Mesendoderm (in vitro differentiated cells): ENCODE data around the gene PDE6B.

Experiments used
- DNase-seq: peaks from one replicate; pipeline ENCODE4 v3.0.0; 2013
- H2AK5ac ChIP-seq: 2 replicates; pipeline ENCODE4 v1.6.1; 2013; ENCODE audit warnings: low read length, inconsistent platforms
- H2BK120ac ChIP-seq: 2 replicates; pipeline ENCODE4 v1.6.1; 2013; ENCODE audit warnings: low read depth, mild to moderate bottlenecking, low read length, moderate library complexity, mixed read lengths
- H2BK15ac ChIP-seq: replicated peaks from 2 replicates; pipeline ENCODE4 v1.6.1; 2013; ENCODE audit warnings: low read depth, mild to moderate bottlenecking, moderate library complexity
- H2BK5ac ChIP-seq: 2 replicates; pipeline ENCODE4 v1.6.1; 2013; ENCODE audit warnings: low read length, inconsistent platforms
- H3K18ac ChIP-seq: 2 replicates; pipeline ENCODE4 v1.6.1; 2013; ENCODE audit warnings: mild to moderate bottlenecking, low read length, mixed read lengths
- H3K23ac ChIP-seq: one replicate; pipeline ENCODE4 v1.6.1; 2013; ENCODE audit warnings: low read length
- H3K27ac ChIP-seq: 2 replicates; pipeline ENCODE4 v1.5.1; 2013; ENCODE audit warnings: low read depth, mild to moderate bottlenecking, inconsistent platforms, low read length, moderate library complexity
- H3K27me3 ChIP-seq: 2 replicates; pipeline ENCODE4 v1.6.1; 2013; ENCODE audit warnings: low read length, control low read depth, mild to moderate bottlenecking, inconsistent platforms; ENCODE audit not compliant: insufficient read depth, poor library complexity
- H3K36me3 ChIP-seq: 2 replicates; pipeline ENCODE4 v1.6.1; 2013; ENCODE audit warnings: low read length, inconsistent platforms; ENCODE audit not compliant: control insufficient read depth, insufficient read depth
- H3K4ac ChIP-seq: one replicate; pipeline ENCODE4 v1.6.1; 2013; ENCODE audit warnings: low read depth, mild to moderate bottlenecking, low read length, moderate library complexity
- H3K4me1 ChIP-seq: 2 replicates; pipeline ENCODE4 v1.6.1; 2013; ENCODE audit warnings: low read depth, low read length, inconsistent platforms; ENCODE audit not compliant: control insufficient read depth
- H3K4me2 ChIP-seq: 2 replicates; pipeline ENCODE4 v1.6.1; 2013; ENCODE audit warnings: low read length
- H3K4me3 ChIP-seq: 2 replicates; pipeline ENCODE4 v1.5.1; 2013; ENCODE audit warnings: mild to moderate bottlenecking, low read length
- H3K56ac ChIP-seq: one replicate; pipeline ENCODE4 v1.6.1; 2013; ENCODE audit warnings: low read length
- H3K79me1 ChIP-seq: 2 replicates; pipeline ENCODE4 v1.6.1; 2013; ENCODE audit warnings: low read length, inconsistent platforms
- H3K79me2 ChIP-seq: 2 replicates; pipeline ENCODE4 v1.6.1; 2013; ENCODE audit warnings: mild to moderate bottlenecking, low read length; ENCODE audit not compliant: control insufficient read depth, insufficient read depth
- H3K9ac ChIP-seq: 2 replicates; pipeline ENCODE4 v1.6.1; 2013; ENCODE audit warnings: low read length, inconsistent platforms
- H4K5ac ChIP-seq: one replicate; pipeline ENCODE4 v1.6.1; 2013; ENCODE audit warnings: low read length
- H4K8ac ChIP-seq: one replicate; pipeline ENCODE4 v1.6.1; 2013; ENCODE audit warnings: low read depth, mild to moderate bottlenecking, control low read depth, low read length, moderate library complexity
- WGBS: extraction: QIAGEN DNeasy Blood & Tissue Kit; methylation state at CpG from one replicate; pipeline ENCODE4 v1.1.7; 2013; ENCODE audit warnings: low lambda C conversion rate, missing lambda C conversion rate; ENCODE audit not compliant: insufficient coverage; ENCODE audit errors: extremely low coverage; 5-methylcytosine and 5-hydroxymethylcytosine counted together

PDE6B gene

GRCh38 chr4:710916-711315, 85.5 kb downstream of the PDE6B start:
- Histone ChIP-seq H3K27me3 (no peaks in the 10 kb centered on the region), H2AK5ac (no peak overlapping the region), H3K79me1 (peaks cover 40% of the 10 kb centered on the region), H3K4me3 (no peak overlapping the region), H3K79me2 (peaks cover 70% of the 10 kb centered on the region), H3K36me3 (no peaks in the 10 kb centered on the region), H2BK5ac (no peak overlapping the region), H2BK120ac (no peak overlapping the region), H4K8ac (no peak overlapping the region), H3K4me2 (no peak overlapping the region), H3K23ac (no peak overlapping the region), H3K4me1 (no peaks in the 10 kb centered on the region), H3K27ac (no peak overlapping the region), H3K56ac (no peak overlapping the region), H3K9ac (no peak overlapping the region), H3K4ac (no peak overlapping the region), H4K5ac (no peak overlapping the region), H2BK15ac (no peak overlapping the region), H3K18ac (no peak overlapping the region)
- WGBS, result no CpG with 5 or more reads among the region's 13 CpGs
- no peak for DNase-seq

- Histone ChIP-seq H3K23ac (no peak overlapping the region), H4K8ac (no peak overlapping the region), H2AK5ac (no peak overlapping the region), H3K27ac (no peak overlapping the region), H3K79me1 (peaks cover 38% of the 10 kb centered on the region), H3K4me2 (no peak overlapping the region), H4K5ac (no peak overlapping the region), H3K4me3 (no peak overlapping the region), H3K56ac (no peak overlapping the region), H3K36me3 (no peaks in the 10 kb centered on the region), H2BK5ac (no peak overlapping the region), H3K4ac (no peak overlapping the region), H2BK15ac (no peak overlapping the region), H3K4me1 (no peaks in the 10 kb centered on the region), H2BK120ac (no peak overlapping the region), H3K9ac (no peak overlapping the region), H3K27me3 (no peaks in the 10 kb centered on the region), H3K18ac (no peak overlapping the region), H3K79me2 (peaks cover 62% of the 10 kb centered on the region)
- no CpG with 5 or more reads among the region's 3 CpGs for WGBS
- DNase-seq, result no peak
Observed at GRCh38 chr4:712093-712492, 86.7 kb downstream of the PDE6B start.

GRCh38 chr4:712916-713632, 87.7 kb downstream of the PDE6B start:
- H3K18ac ChIP-seq, result no peak overlapping the region
- H2BK5ac ChIP-seq, result no peak overlapping the region
- no peak overlapping the region for H3K23ac ChIP-seq
- peaks cover 40% of the 10 kb centered on the region for H3K79me1 ChIP-seq
- no CpG with 5 or more reads among the region's 9 CpGs for WGBS
- H3K27ac ChIP-seq, result no peak overlapping the region
- H2BK120ac ChIP-seq, result no peak overlapping the region
- peaks cover 67% of the 10 kb centered on the region for H3K79me2 ChIP-seq
- H2AK5ac ChIP-seq, result no peak overlapping the region
- no peak overlapping the region for H4K5ac ChIP-seq
- no peak overlapping the region for H3K9ac ChIP-seq
- H2BK15ac ChIP-seq, result no peak overlapping the region
- DNase-seq, result no peak
- H3K56ac ChIP-seq, result no peak overlapping the region
- no peak overlapping the region for H3K4me3 ChIP-seq
- H3K4me2 ChIP-seq, result no peak overlapping the region
- H4K8ac ChIP-seq, result no peak overlapping the region
- no peaks in the 10 kb centered on the region for H3K27me3 ChIP-seq
- H3K36me3 ChIP-seq, result no peaks in the 10 kb centered on the region
- no peaks in the 10 kb centered on the region for H3K4me1 ChIP-seq
- H3K4ac ChIP-seq, result no peak overlapping the region

- H2BK15ac ChIP-seq, result no peak overlapping the region
- no peak overlapping the region for H3K4me3 ChIP-seq
- peaks cover 37% of the 10 kb centered on the region for H3K79me1 ChIP-seq
- H2BK5ac ChIP-seq, result no peak overlapping the region
- H3K27me3 ChIP-seq, result no peaks in the 10 kb centered on the region
- no peak overlapping the region for H3K27ac ChIP-seq
- H3K18ac ChIP-seq, result no peak overlapping the region
- H3K23ac ChIP-seq, result no peak overlapping the region
- no peak overlapping the region for H4K5ac ChIP-seq
- H3K4ac ChIP-seq, result no peak overlapping the region
- H2AK5ac ChIP-seq, result no peak overlapping the region
- no peak overlapping the region for H2BK120ac ChIP-seq
- H3K56ac ChIP-seq, result no peak overlapping the region
- peaks cover 64% of the 10 kb centered on the region for H3K79me2 ChIP-seq
- H3K4me1 ChIP-seq, result no peaks in the 10 kb centered on the region
- no peak overlapping the region for H4K8ac ChIP-seq
- no peak overlapping the region for H3K4me2 ChIP-seq
- no CpG with 5 or more reads among the region's 18 CpGs for WGBS
- DNase-seq, result no peak
- no peaks in the 10 kb centered on the region for H3K36me3 ChIP-seq
- H3K9ac ChIP-seq, result no peak overlapping the region
Observed at GRCh38 chr4:714087-714486, 88.7 kb downstream of the PDE6B start.

- peaks cover 1% of the 10 kb centered on the region for H3K36me3 ChIP-seq
- H4K5ac ChIP-seq, result no peak overlapping the region
- H3K27me3 ChIP-seq, result no peaks in the 10 kb centered on the region
- no CpG with 5 or more reads among the region's 34 CpGs for WGBS
- H3K23ac ChIP-seq, result no peak overlapping the region
- H2BK120ac ChIP-seq, result no peak overlapping the region
- H3K4me2 ChIP-seq, result no peak overlapping the region
- no peak overlapping the region for H2BK5ac ChIP-seq
- no peak overlapping the region for H3K4ac ChIP-seq
- no peak overlapping the region for H3K56ac ChIP-seq
- no peak overlapping the region for H3K4me3 ChIP-seq
- no peak overlapping the region for H3K18ac ChIP-seq
- H3K9ac ChIP-seq, result no peak overlapping the region
- H3K4me1 ChIP-seq, result no peaks in the 10 kb centered on the region
- no peak overlapping the region for H4K8ac ChIP-seq
- no peak overlapping the region for H2AK5ac ChIP-seq
- peaks cover 41% of the 10 kb centered on the region for H3K79me1 ChIP-seq
- no peak overlapping the region for H2BK15ac ChIP-seq
- no peak for DNase-seq
- H3K79me2 ChIP-seq, result peaks cover 72% of the 10 kb centered on the region
- H3K27ac ChIP-seq, result no peak overlapping the region
Observed at GRCh38 chr4:717601-718320, 92.4 kb downstream of the PDE6B start.
